HTR-8/SVneo (cell line): Measurements from ENCODE around the gene CORO2B.
A peak's percentile ranks its signal among the peaks of the same experiment; 100 is the strongest.

ENCODE experiments used
- DNase-seq: peaks from one replicate; pipeline ENCODE4 v3.0.0; 2011; ENCODE audit warnings: low spot score, mixed read lengths; ENCODE audit not compliant: insufficient read length
- FAIRE-seq: peaks from 2 replicates; lab custom pipeline; 2011; peaks lifted over from hg19 to GRCh38; lab: Jason Lieb, UNC

CORO2B gene

DNA sequence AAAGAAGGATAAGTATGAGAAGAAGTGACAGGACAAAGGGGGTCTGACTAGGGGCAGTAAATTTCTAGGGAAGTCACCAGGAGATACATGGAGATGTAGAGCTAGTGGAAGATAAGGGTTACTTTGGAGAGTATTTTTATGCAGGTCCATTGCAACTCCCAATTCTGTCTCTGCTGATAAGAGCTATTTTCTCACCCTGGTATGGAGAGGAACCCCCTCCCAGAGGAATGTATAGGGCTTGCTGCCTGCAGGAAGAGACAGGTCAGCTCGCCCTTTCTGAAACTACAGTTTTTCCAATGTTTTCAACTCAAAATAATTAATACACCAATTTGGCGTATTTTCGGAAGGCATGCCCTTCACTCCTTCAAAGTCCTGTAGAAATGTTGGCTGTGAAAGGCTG, 11.4 kb upstream of the CORO2B start:
- DNase-seq (no peak), FAIRE-seq (no peak)

DNA sequence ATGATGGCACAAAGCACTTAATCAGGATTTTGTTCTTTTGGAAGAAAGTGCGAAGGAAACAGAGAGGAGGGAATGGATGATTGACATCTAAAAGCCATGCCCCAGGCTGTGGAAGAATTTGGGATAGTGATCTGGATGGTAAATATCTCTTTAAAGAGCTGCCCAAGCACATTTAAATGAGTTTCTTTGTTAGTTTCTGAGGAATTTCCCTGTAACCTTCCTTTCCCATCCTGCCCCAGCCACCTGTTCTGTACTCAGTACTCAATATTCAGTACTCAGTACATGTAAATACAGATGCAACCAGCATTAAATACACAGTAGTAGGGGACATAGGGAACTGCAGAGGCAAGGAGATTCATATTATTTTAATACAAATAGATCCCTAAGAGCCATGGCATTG, 7.8 kb upstream of the CORO2B start:
- DNase-seq (no peak), FAIRE-seq (no peak)

DNA sequence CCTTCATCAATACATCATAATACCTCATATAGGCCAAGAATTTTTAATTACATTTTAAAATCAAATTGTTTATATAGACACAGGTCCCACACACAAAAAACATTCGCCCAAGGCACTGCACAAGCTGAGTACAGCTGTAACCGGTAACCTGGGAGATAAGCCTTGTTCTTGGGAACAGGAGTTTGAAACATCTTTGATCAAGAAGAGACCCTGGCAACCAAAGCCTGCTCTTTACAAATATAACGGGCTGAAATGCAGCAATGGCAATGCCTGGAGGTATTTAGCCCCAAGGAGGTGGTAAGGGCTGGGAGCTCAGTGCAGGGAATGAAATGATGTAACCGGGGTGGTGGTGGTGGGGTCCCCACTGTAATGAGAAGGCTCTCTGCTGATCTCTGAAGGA, 7.2 kb upstream of the CORO2B start:
- DNase-seq (no peak), FAIRE-seq (no peak)

DNA sequence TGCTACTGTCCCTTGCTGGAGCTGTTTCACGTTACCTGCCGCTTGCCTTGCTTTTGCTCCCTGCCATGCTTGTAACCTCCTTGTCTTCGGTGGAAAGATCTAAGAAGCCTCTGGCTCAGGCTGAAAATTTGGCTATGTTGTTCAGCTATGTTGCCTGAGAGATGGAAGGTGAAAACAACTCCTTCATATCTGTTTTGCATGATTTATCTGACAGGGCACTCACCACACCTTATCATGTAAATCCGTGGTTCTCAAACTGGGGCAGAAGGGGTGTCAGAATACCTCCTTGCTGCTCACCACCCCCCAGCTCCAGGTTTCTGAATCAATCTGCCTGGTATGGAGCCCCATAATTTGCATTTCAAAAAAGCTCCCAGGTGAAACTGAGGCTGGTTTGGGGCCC, 6.5 kb upstream of the CORO2B start:
- DNase-seq: no peak
- FAIRE-seq: no peak

DNA sequence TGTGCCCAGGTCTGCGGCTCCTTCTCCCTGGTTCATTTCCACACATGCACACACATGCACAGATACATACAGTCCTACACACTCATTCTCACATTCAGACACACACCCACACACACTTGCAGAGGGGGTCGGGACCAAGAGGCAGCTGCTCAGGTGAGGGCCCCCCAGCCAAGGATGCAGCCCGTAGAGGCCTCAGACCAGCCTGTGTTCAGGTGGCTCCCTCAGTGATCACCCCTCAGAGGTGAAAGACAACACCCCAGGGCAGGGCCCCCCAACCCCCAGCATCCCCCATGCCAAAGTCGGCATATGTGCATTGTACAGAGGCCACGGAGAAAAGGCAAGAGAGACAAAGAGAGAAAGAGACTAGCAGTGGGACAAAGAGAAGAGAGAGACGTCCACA, 5.9 kb upstream of the CORO2B start:
- DNase-seq (no peak), FAIRE-seq (no peak)

DNA sequence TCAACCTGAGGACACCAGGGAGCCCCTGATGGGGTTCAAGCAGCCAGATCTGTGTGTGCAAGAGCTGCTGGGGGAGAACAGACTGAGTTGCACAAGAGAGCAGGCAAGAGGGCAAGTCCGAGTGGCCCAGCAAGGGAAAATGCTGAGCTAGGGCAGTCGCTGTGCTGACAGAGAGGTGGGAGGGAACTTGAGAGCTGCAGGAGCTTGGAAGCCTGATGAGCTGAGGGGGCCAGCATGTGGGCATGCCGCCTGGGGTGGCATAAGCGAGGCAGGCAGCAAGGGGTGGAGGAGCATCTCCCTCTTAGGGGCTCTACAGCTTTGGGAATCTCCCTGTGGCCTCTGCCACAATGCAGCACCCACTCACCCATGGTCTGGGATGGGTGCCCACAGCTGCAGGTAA, 4.7 kb upstream of the CORO2B start:
- FAIRE-seq (no peak), DNase-seq (no peak)

DNA sequence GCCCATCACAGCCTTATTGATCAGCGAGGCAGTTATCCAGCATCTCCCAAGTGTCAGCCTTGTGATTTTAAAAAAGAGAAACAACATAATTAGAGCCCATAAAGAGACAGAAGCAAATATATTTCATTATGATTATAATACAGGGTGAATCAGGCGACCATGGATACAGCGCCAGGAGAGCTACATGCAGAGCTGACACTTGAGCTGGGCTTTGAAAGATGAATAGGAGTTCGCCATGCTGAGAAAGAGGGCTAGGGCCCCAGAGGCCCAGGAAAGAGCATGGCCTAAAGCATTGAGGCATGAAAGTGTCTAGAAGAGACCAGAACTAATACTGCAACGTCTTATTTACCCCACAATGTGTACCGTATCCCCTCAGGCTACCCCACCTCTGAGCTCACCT, 4.2 kb upstream of the CORO2B start:
- FAIRE-seq (no peak), DNase-seq (no peak)

DNA sequence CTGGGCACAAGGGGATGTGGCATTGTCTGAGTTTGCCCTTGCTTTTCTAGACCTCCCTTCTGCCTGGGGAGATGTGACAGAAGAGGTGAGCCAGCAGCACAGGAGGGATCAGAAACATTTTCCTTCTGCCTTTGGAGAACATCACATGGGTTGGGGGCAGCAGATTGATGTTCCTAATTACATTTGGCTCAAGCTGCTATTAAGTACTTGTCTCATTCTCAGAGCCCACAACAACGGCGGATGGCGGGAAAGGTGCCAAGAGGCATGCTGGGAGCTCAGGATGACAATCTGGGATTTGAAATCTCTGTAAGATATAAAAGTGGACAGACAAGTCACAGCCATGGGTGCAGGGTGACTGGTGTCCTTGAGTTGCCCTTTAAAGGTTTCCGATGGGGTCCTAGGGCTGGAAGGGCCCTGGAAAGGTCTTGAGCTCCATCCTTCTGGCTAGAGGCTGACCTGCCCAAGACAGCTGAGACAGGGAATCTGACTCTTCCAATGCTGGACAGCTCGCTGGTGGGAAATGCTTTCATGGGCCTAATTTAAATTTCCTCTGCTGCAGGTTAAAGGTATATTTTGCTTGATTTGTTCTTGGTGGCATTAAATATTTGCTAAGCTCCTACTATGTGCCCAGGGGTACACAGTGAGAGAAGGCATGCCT, 2.4 kb upstream of the CORO2B start:
- DNase-seq: no peak
- FAIRE-seq: no peak

DNA sequence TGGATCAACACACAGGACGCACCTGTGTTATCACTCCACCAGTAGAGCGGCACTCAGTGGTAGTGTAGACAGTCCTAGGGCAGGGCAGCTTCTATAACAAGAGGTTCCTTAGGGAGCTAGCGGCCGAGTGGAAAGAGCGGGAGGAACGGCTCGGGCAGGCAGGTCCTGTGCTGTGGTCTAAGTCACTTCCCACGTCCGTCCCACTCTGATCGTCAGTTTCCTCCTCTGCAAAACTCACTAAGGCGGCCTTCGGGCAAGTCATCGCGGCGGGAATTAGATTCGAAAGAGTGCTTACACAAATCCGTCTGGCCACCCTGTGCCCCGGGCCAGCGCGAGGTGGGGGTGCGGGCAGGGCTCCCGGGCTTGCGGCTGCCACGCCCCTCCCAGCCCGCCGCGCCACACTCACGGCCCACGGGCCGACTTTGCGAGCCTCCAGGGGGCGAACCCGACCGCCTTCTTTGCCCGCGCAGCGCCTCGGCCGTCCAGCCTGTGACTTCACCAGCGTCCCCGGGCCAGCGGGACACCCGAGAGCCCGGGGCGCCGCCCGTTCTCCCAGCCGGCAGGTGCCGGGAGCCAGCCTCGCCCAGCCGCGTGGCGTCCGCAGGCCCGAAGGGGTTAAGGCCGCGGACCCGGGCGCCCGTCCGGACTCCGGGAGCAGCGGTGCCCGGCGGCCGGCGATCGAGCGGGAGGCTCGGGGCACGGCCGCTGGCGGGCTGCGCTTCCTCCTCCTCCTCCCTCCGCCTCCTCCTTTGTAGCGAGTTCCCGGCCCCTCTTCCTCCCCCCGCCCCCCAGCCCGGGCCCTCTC, 416 bp upstream of the CORO2B start:
- FAIRE-seq: peak; percentile 76
- DNase-seq: peak; percentile 38

DNA sequence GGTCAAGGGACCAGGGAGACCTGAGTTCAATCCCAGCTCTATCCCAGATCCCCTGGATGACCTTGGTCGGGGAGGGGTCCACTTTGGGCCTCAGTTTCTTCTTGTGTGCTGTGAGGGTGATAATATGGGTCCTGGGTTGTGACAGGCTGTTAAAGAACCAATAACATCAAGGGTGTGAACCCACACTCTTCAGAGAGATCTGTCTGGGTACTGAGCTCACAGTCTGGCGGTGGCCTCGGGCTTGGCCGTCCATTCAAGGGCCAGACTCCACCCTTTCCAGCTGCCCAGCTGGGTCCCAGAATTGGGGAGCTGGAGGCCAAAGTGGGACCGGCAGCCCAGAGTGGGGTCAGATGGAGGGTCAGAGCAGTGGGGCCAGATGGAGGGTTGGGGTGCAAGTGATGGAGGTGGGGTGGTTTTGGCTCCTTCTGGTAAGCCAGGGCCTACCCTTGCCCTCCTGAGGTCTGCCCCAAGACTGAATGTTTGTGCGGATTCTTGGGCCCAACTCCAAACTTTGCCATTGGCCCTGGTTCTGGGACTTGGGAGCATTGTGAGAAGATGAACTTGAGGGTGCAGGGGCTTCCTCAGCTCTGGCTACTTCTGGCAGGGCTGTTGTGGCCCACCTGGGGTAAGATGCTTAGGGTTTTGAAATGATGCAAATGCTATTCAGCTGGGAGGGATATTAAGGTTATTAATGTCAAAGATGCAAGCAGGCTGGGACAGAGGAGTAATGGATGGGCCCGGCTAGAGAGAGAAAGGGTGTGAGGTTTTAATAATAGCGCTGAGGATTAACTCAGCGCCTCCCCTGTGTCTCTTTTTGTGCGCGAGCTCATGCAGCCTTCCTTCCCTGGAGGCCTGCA, 1.5 kb downstream of the CORO2B start:
- no peak for DNase-seq
- FAIRE-seq: peak; percentile 40

DNA sequence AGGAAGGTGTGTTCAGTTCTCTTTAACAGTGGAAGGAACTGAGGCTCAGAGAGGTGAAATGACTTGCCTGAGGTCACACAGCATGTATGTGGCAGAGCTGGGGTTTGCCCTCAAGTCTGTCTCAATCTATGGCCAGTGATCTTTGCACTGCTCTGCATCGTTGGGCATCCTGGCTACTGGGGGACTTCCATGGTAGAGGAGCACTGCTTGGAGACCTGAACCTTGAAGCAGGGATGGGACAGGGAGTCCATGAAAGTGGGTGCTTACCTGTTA, 2.0 kb downstream of the CORO2B start:
- DNase-seq: no peak
- no peak for FAIRE-seq

DNA sequence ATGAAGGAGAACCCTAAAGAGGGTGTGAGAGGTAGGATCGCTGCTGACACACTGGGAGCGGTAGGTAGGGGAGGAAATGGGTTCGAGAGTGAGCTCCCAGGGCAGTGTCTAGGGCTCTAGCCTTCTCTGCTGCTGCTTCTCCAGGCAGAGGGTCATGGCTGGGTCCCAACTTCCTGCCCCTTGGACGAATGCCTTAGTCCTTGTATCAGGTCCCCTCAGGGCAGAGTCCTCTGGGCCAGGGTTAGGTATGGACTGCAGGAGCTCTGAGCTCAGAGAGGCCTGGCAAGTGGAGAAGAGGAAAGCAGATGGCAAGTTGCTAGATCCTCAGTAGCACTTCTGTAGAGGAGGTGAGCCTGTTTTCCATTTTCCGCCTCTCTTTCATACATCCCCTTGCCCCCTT, 2.9 kb downstream of the CORO2B start:
- DNase-seq (no peak), FAIRE-seq (no peak)

DNA sequence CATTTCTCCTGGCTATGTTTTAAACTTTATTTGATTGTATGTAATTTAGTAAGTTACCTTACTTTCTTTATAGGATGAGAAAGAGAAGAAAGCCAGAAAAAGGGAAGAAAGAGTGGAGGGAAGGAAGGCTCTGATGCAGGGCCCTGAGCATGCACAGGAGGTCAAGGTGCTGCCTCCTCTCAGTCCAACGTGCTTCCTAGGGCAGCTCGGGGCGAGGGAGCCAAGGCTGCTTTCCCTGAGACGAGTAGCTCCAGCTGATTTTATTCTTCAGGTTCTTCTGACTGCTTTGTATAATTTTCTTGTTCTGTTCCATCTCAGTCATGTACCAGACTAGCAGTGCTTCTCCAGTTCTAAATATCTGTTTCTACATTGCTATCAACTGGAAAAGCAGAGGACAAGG, 3.4 kb downstream of the CORO2B start:
- DNase-seq (no peak), FAIRE-seq (no peak)

DNA sequence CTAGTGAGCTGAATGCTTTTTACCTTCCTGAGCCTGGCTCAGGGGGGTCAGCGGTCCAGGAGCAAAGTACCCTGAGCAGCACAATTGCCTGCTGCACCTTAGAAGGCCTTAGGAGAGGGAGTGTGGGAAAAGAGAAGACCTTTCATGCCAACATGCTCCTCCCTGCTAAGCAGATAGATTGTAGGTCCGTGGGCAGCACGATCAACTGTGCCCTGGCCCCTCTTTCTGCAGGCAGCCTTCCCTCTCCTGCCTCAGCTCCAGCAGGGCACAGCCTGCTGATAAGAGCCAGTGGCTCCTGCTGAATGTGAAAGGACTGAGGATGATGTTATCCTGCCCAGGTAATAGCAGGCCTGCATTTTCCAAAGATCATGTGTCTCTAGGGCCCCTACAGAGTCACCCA, 4.1 kb downstream of the CORO2B start:
- no peak for FAIRE-seq

DNA sequence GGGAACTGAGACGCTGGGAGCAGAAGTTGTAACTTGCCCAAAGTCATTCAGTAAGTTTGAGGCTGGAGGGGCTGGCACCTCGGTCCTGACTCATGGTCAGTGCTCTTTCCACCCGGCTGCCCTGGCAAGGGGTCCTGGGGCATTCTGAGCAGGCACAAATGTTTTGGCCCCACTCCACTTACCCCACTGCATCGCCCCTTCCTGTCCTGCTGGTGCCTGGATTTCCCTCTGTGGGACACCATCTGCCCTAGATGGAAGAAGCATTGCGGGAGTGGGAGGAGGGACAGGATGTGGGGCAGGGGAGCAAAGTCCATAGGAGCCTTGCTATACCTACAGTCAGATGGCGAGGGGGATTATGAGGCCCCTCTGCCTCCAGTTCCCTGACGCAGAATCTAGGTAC, 4.5 kb downstream of the CORO2B start:
- FAIRE-seq: no peak

More for the DNA sequence above, 4.1 kb downstream of the CORO2B start:
- no peak for DNase-seq

DNA sequence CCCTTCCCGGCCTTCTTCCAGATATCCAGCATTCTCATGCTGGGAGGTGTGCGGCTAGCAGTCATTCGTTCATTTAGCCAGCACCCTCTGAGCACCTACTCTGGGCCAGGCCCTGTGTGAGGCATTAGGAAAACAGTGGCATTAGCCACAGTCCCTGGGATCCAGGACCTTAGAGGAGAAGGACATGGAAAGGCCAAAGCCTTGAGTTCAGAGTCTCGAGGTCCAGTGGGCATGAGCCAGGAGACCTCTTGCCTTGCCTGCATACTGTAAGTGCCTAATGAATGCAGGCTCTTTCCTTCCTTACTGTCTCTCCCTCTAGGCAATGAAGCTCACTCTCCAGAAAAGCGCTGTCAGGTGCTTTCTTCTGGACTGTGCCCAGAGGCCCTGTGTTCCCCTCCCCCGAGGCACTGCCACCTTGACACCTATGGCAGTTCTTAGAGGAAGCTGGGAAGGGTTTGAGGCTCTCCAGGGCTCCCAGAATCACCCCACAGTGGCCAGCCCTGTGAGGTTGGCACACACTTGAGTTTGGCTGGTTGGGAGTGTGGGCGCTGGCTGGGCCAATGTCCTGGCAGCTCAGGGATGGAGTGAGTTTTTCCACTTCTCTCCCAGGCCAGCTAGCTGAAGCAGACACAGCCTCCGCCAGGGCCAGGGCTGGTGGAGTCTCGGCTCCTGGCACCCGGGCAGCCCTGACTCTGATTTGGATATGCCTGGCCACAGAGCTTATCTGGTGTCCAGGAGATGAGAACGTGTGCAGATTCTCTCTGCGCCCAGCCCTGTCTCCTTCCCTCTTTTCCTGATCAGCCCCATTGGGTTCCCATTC, 5.4 kb downstream of the CORO2B start:
- no peak for FAIRE-seq
- DNase-seq: no peak

More for the DNA sequence above, 4.5 kb downstream of the CORO2B start:
- DNase-seq: no peak

DNA sequence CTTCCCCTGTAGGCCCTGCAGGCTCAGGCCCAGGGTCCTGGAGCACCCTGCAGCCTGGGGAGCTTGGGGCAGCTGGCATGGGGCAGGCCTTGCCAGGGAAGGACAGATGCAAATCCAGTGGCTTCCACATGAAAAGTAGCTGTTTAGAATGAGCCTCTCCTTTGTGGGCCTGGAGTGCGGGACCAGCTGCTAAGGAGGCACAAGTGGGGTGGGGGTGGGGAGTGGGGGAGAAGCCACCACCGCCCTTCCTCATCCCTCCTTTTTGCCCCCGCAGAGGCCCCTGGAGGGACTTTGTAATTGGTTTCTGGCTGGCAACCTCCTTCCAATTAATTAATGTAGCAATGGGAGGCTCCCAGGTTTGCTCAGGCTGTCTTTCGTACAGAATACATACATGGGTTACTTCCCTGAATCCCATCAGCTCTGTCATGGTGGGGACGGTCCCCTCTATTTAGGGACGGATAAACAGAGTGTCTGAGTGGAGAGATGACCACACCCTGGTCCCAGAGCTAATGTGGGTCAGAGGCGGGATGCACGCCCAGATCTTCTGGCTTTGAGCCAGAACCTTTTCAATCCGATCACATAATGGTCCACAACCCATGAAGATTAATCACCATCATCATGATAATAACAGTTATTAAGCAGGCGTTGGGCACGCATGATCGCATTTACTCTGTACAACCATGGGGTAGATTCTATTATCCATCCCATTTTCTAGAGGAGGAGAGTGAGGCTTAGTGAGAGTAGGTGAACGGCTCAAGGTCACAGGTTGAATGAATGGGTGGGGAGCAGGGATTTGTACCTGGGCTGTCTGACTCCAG, 6.2 kb downstream of the CORO2B start:
- FAIRE-seq (peak; percentile 16), DNase-seq (no peak)

DNA sequence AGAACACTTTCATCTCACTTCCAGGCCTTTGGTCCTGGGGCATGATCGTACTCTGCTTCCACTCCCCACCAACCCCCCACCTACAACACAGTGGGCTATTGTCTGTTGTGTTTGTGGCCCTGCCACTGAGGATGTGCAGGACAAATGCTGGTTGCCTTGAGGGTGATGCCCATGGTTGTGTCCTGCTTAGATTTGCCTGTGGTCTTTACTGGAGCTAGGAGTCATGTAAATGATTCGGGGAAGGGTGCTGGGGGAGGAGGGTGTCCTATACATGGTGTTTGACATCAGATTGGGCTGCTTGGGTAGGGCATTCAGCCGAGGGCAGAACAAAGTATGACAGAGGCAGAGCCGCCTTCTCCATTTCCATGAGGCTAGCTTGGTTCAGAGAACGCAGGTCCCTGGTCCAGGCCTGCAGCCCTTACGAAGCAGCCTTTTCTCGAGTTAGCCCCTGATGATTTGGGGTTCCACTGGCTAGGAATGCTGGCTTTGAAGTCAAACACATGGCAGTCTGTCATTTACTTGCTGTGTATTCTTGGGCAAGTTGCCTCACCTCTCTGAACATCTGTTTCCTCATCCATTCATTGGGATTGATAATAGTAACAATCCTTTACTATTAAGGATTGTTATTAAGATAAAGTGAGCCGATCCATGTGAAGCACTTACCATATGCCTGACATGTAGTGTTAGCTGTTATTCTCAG, 6.9 kb downstream of the CORO2B start:
- no peak for DNase-seq
- FAIRE-seq: peak; percentile 85
